ENCODE measurements around the gene ATG7. TPM values are rescaled to one million over a fixed set of nuclear protein-coding genes. Genes with fewer than 3 reads are reported as not detected.

Gene ATG7
- total RNA-seq, 1 donor from 2014 or later = 61.7 TPM

- Histone ChIP-seq H3K4me3 (no peak overlapping the region), H3K9me3 (no peaks in the 10 kb centered on the region), H3K27me3 (ENCODE audit: low read depth) (no peaks in the 10 kb centered on the region), H3K36me3 (peaks cover 58% of the 10 kb centered on the region), H3K27ac (no peak overlapping the region), H3K4me1 (peaks cover 47% of the 10 kb centered on the region)
- no peak for TF ChIP-seq CTCF (IDR thresholded peaks at IDR 0.05)
- ATAC-seq (no peak), DNase-seq (peak; percentile 20)
- intact Hi-C loops (cut with DNase I) = no loop called here
These were observed 285.8 kb downstream of the ATG7 start for GRCh38 chr3:11558002-11558401.

DNA sequence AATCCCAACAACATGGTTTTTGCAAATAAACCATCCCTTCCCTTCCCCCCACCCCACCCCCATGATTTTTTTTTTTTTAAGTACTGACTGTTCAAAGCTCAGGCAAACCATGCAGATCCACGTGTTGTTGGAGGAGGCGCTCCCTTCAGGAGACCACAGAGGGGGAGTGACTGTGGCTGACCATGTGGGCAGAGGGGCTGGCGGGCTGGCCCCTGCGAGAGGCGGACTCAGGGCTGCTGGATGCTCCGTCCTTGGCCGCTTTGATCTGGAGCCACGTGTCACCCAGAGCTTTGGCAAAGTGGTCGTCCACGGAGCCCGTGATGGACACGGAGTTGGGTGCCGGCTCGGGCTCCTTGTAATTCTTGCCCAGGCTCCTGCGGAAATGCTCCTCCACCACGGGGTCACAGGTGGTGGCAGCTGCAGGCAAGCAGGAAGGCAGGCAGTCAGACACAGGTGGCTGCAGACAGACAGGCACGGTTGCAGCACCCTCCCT is 286.3 kb downstream of the ATG7 start:
- Histone ChIP-seq H3K9me3 (no peaks in the 10 kb centered on the region), H3K27me3 (ENCODE audit: low read depth) (no peaks in the 10 kb centered on the region), H3K4me1 (peaks cover 44% of the 10 kb centered on the region), H3K27ac (no peak overlapping the region), H3K36me3 (peaks cover 63% of the 10 kb centered on the region), H3K4me3 (no peak overlapping the region)
- no peak for TF ChIP-seq CTCF (IDR thresholded peaks at IDR 0.05)
- peak; percentile 41 for DNase-seq
- no peak for ATAC-seq
- intact Hi-C loops (cut with DNase I) = no loop called here

DNA sequence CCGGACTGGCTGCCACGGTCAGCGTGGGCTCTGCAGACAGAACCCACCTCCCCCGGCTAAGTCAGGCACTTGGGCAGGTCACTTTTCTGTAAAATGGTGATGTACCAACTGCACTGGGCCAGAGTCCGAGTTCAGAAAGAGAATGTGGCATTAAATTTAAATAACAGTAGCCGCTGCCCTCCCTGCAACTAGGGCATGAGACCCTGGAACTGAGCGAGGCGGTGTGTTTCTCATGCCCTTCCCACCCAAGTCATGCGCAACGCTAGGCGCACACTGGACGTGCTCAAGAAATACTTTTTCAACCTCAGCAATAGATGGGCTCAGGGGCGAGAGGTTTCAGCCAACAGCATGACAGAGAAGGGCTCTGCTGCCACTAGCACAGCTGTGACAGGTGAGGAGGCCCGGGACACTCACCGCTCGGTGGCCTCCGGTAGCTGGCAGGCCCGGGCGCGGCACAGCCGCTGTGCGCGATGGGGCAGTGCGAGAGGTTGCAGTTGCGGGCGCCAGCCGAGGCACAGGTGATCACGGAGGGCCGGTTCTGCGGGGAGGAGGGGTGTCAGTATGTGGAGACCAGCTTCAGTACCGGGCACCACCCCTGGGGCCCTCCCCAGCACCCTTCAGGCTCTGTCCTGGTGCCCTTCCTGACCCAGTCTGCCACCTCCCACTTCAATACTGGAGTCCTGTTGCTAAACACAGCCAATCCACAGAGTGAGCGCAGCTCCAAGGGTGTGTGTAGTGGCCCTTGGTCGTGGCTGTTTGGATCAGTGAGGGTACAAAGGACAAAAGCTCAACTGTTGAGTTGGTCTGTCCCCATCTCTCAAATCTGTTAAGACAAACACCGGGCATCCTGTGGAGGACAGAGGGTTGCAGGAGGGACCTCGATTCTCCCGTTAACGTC is 287.0 kb downstream of the ATG7 start:
- H3K36me3 ChIP-seq = peaks cover 70% of the 10 kb centered on the region
- no peaks in the 10 kb centered on the region for H3K9me3 ChIP-seq
- intact Hi-C loops (cut with DNase I) = no loop called here
- no peak overlapping the region for H3K4me3 ChIP-seq
- H3K27me3 ChIP-seq (ENCODE audit: low read depth) = no peaks in the 10 kb centered on the region
- ATAC-seq (no peak), DNase-seq (peak; percentile 39)
- H3K27ac ChIP-seq = no peak overlapping the region
- H3K4me1 ChIP-seq = peaks cover 37% of the 10 kb centered on the region
- TF ChIP-seq CTCF (IDR thresholded peaks at IDR 0.05) = no peak

GRCh38 chr3:11559816-11560633 is 287.8 kb downstream of the ATG7 start:
- Histone ChIP-seq H3K27ac (no peak overlapping the region), H3K4me1 (peaks cover 31% of the 10 kb centered on the region)
- intact Hi-C loops (cut with DNase I) = no loop called here

More at GRCh38 chr3:11559816-11560633, 287.8 kb downstream of the ATG7 start:
- Histone ChIP-seq H3K9me3 (no peaks in the 10 kb centered on the region), H3K27me3 (ENCODE audit: low read depth) (no peaks in the 10 kb centered on the region), H3K4me3 (no peak overlapping the region), H3K36me3 (peaks cover 70% of the 10 kb centered on the region)
- no peak for ATAC-seq
- TF ChIP-seq CTCF (IDR thresholded peaks at IDR 0.05) = no peak
- DNase-seq = no peak

All from lower lobe of right lung (tissue), 2 donors.